ENCODE results near the gene NAGPA.
"Not testable (repeated sequence)": the region's sequence is repeated elsewhere in the genome, so short reads cannot be mapped to it uniquely, and the experiment has no call there.

NAGPA gene

GRCh38 chr16:5033256-5034166 lies at the start of gene NAGPA:
TSS of gene NAGPA (minus strand) at chr16:5033935. CDS start at chr16:5033914, 21 bp downstream.
- peak; percentile 80 for DNase-seq

- not testable (repeated sequence) for DNase-seq
Observed at GRCh38 chr16:5080996-5081395, 47.3 kb upstream of the NAGPA start.

GRCh38 chr16:5080461-5080860 lies 46.7 kb upstream of the NAGPA start:
- not testable (repeated sequence) for DNase-seq

- DNase-seq: no peak
Observed at GRCh38 chr16:5078626-5079025, 44.9 kb upstream of the NAGPA start.

- no peak for DNase-seq
Observed at GRCh38 chr16:5077304-5077703, 43.6 kb upstream of the NAGPA start.

GRCh38 chr16:5075637-5076036 lies 41.9 kb upstream of the NAGPA start:
- no peak for DNase-seq

- DNase-seq: not testable (repeated sequence)
Observed at GRCh38 chr16:5073771-5074170, 40.0 kb upstream of the NAGPA start.

GRCh38 chr16:5073279-5073629 lies 39.5 kb upstream of the NAGPA start:
- no peak for DNase-seq

GRCh38 chr16:5072334-5073278 lies 38.9 kb upstream of the NAGPA start:
- no peak for DNase-seq

GRCh38 chr16:5071681-5072333 lies 38.1 kb upstream of the NAGPA start, which contains the start of gene ALG1:
TSS of gene ALG1 (plus strand) at chr16:5071843. CDS start at chr16:5071850, 7 bp downstream.
- DNase-seq: peak; percentile 88

- DNase-seq: no peak
Observed at GRCh38 chr16:5071341-5071680, 37.6 kb upstream of the NAGPA start.

- DNase-seq: no peak
Observed at GRCh38 chr16:5070431-5071186, 36.9 kb upstream of the NAGPA start.

- DNase-seq: no peak
Observed at GRCh38 chr16:5069854-5070253, 36.1 kb upstream of the NAGPA start.

- DNase-seq: no peak
Observed at GRCh38 chr16:5069048-5069447, 35.3 kb upstream of the NAGPA start.

GRCh38 chr16:5066511-5066910 lies 32.8 kb upstream of the NAGPA start:
- DNase-seq: no peak

GRCh38 chr16:5065813-5066212 lies 32.1 kb upstream of the NAGPA start, which contains the start of gene C16orf89:
TSS of gene C16orf89 (minus strand) at chr16:5065956. CDS start at chr16:5065908, 48 bp downstream.
- no peak for DNase-seq

- no peak for DNase-seq
Observed at GRCh38 chr16:5065326-5065725, 31.6 kb upstream of the NAGPA start.

GRCh38 chr16:5064915-5065314 lies 31.2 kb upstream of the NAGPA start:
- no peak for DNase-seq

- DNase-seq: no peak
Observed at GRCh38 chr16:5062790-5063765, 29.3 kb upstream of the NAGPA start.

- no peak for DNase-seq
Observed at GRCh38 chr16:5062051-5062450, 28.3 kb upstream of the NAGPA start.

- DNase-seq: no peak
Observed at GRCh38 chr16:5060073-5060641, 26.4 kb upstream of the NAGPA start.

All from activated CD4-positive, alpha-beta T cell treated with anti-CD3 and anti-CD28 coated beads, Interleukin-2, amount 50 U/mL, for 1 hour (primary cell).